ES-I3 (cell line): Measurements from ENCODE around the gene ARHGAP23.

Experiments used
- H3K36me3 ChIP-seq: 2 replicates; pipeline ENCODE4 v1.6.1; 2013; ENCODE audit warnings: mild to moderate bottlenecking, low read length, control low read depth, moderate library complexity; ENCODE audit not compliant: insufficient read depth
- H3K4me1 ChIP-seq: 2 replicates; pipeline ENCODE4 v1.6.1; 2013; ENCODE audit warnings: mild to moderate bottlenecking, control low read depth, low read length; ENCODE audit not compliant: insufficient read depth
- H3K9ac ChIP-seq: 2 replicates; pipeline ENCODE4 v1.6.1; 2013; ENCODE audit warnings: low read depth, mild to moderate bottlenecking, low read length, moderate library complexity
- H3K9me3 ChIP-seq: 2 replicates; pipeline ENCODE4 v1.6.1; 2013; ENCODE audit warnings: mild to moderate bottlenecking, low read length, moderate library complexity; ENCODE audit not compliant: control insufficient read depth, insufficient read depth

ARHGAP23 gene

DNA sequence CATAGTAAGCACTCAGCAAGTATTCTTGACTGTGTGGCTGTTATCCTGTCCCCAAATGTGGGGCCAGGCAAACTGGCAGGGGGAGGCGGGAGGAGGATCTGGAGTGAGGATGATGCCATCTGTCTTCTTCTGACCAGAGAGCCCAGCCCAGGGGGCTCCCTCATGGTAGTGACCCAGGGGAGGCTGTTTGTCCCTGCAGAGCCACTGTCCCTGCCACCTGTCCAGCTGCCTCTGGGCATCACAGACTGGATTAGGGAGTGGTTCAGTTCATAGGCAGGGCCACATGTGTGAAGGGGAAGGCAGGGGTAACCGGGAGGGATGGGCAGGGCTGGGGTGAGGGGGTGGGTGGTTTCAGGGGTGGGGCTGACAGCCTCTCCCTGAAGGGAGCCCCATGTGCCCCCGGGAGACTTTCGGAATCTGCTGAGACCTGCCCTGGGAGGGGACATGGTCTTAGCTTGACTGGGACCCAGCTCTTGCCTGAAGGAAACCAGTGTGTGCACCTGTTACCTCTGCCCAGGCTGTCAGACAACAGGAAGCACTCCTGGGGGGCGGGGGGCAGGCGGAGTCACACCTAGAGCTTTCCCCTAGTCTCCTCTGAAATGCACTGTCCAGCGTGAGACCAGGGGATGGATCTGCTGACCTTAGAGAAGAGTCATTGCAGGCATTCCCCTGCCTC is 15.2 kb downstream of the ARHGAP23 start:
- Histone ChIP-seq H3K36me3 (no peaks in the 10 kb centered on the region), H3K9me3 (no peaks in the 10 kb centered on the region), H3K4me1 (peaks cover 41% of the 10 kb centered on the region), H3K9ac (no peak overlapping the region)

DNA sequence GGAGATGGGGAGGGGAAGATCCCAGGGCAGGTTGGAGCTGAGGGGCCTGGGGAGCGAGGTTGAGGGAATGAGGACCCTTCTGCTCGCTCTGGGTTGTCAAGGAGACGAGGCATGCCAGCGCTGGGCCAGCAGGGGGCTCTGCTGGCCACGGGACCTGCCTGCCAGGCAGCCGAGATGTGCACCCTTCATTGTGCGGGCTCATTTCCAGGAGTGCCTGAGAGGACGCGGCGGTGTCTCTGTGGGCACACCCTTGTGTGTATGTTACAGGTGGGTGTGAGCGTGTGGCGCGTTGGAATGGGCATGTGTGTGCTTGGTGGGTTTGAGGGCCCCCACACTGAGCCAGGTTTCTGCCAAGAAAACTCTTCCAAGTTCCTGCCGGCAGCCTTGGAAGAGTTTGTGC is 15.9 kb downstream of the ARHGAP23 start:
- no peaks in the 10 kb centered on the region for H3K36me3 ChIP-seq
- no peaks in the 10 kb centered on the region for H3K9me3 ChIP-seq
- H3K9ac ChIP-seq: no peak overlapping the region
- peaks cover 41% of the 10 kb centered on the region for H3K4me1 ChIP-seq

DNA sequence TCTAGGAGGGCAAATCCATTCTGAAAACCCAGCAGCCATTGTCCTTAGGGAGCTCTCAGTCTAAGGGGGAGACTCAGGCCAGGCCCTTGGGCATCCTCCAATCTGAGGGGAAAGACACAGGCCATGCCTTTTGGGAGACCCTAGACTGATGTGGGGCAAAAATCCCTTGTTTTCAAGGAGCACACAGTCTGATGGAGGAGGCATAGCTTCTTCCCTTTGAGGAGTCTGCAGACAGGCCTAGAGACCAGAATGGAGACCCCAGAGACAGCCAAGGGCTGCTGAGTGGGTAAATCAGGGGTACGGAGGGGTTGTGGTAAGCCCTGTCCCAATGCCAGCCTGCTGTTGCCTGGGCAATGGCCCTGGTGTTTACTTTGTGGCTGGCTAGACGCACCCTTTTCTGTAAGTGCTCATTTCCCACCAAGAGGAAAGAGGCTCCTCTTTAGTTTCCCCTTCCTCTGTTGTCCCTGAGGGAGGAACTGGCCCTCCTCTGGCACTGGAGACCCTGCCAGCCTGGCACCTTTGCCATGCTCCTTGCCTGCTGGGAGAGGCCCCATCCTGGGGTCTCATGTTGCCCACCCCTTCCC is 19.3 kb downstream of the ARHGAP23 start:
- no peaks in the 10 kb centered on the region for H3K36me3 ChIP-seq
- no peak overlapping the region for H3K9ac ChIP-seq
- H3K9me3 ChIP-seq: no peaks in the 10 kb centered on the region
- H3K4me1 ChIP-seq: peaks cover 39% of the 10 kb centered on the region

DNA sequence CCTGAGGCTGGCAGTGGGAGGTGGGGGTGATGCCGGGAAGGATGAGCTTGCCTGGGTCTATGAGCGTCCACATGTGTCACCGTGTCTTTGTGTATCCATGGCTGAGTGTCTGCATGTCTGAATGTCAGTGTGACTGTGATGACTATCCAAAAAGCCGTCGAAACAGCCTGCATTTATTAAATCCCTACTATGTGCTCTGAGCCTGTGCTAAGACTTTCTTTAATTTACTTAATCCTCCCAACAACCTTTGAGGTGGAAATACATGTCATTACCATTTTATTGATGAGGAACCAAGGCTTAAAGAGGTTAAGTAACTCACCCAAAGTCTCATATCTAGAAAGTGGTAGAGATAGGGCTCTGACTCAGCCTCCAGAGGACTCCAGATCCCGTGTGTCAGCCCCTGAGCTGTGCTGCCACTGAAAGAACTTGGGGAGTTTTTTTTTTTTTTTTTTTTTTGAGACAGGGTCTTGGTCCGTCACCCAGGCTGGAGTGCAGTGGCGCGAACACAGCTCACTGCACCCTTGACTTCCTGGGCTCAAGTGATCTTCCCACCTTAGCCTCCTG is 20.0 kb downstream of the ARHGAP23 start:
- Histone ChIP-seq H3K9ac (no peak overlapping the region), H3K36me3 (no peaks in the 10 kb centered on the region), H3K4me1 (peaks cover 45% of the 10 kb centered on the region), H3K9me3 (no peaks in the 10 kb centered on the region)

DNA sequence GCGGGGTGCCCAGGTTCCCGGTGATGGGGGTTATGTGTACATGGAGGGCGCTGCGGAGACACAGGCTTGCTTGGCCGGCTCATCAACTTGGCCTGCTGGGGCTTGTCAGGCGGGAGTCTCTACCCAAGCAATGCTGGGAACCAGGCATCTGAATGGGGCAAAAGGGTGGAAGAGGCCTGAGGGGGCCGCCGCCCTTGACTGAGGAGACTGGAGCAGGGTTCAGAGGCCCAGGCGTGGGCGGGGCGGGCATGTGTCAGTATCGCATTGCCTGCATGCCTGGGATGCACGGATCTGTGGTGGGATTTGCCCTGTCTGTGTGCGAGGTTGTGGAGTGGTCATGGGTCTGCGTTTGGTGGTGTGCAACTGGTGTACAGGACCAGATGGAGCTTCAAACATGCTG is 21.1 kb downstream of the ARHGAP23 start:
- Histone ChIP-seq H3K9ac (no peak overlapping the region; the same call in 1 of the 2 replicates), H3K36me3 (no peaks in the 10 kb centered on the region), H3K4me1 (peaks cover 40% of the 10 kb centered on the region), H3K9me3 (no peaks in the 10 kb centered on the region)

DNA sequence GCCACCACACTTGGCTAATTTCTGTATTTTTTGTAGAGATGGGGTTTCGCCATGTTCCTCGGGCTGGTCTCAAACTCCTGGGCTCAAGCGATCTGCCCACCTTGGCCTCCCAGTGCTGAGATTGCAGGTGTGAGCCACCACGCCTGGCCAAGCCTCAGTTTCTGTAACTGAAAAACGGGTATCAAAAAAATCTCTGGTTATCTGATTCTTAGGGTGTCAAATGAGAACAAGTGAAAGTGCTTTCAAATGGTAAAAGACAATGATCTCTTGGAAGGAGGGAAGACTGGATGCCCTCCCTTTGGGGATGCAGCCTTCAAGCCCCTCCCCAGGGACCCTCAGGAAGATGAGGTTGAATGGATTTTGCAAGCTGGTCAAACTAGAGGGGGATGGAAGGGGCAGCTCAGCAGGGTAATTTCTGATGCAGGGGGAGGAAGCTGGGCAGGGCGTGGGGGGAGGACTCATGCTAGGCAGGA is 22.3 kb downstream of the ARHGAP23 start:
- peaks cover 48% of the 10 kb centered on the region for H3K4me1 ChIP-seq
- H3K9ac ChIP-seq: peak overlapping the region; percentile 51; the same call in 1 of the 2 replicates

DNA sequence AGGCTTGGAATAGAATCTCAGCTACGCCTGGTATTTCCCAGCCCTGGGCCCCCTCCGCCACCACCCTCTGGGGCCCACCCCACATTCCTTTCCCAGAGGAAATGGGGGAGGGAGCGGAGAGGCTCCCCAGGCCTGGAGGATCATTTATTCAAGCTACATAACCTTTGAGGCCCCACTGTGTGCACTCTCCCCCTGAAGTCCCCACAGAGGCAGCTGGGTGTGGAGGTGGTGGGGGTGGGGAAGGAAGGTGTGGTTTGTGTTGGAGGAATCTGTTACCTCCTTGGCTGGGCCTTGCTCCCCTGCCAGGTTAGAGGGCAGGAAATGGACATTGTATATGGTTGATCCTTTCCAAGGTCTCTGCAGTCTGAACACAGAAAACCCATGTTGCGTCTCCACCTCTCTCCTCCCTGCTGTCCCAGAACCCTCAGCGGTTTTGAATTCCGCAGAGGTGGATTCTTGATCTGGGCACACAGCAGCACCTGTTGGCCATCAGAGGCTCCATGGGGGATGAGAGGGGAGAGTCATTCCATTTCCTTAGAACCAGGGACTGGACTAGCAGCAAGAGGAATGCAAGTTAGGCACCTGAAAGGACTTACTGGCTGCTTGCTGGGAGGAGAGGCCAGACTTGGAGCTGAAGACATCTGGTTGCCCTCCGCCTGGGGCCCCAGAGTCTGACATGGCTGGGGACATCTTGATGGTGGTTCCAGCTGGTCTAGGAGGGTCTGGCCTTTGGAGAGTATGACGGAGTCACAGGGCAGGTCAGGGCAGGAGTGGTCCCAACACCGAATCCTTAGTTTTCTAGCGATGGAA is 23.0 kb downstream of the ARHGAP23 start:
- H3K9ac ChIP-seq: peak overlapping the region; percentile 51
- no peaks in the 10 kb centered on the region for H3K9me3 ChIP-seq
- peaks cover 54% of the 10 kb centered on the region for H3K4me1 ChIP-seq
- H3K36me3 ChIP-seq: no peaks in the 10 kb centered on the region

More for the DNA sequence above, 22.3 kb downstream of the ARHGAP23 start:
- H3K9me3 ChIP-seq: no peaks in the 10 kb centered on the region
- no peaks in the 10 kb centered on the region for H3K36me3 ChIP-seq

DNA sequence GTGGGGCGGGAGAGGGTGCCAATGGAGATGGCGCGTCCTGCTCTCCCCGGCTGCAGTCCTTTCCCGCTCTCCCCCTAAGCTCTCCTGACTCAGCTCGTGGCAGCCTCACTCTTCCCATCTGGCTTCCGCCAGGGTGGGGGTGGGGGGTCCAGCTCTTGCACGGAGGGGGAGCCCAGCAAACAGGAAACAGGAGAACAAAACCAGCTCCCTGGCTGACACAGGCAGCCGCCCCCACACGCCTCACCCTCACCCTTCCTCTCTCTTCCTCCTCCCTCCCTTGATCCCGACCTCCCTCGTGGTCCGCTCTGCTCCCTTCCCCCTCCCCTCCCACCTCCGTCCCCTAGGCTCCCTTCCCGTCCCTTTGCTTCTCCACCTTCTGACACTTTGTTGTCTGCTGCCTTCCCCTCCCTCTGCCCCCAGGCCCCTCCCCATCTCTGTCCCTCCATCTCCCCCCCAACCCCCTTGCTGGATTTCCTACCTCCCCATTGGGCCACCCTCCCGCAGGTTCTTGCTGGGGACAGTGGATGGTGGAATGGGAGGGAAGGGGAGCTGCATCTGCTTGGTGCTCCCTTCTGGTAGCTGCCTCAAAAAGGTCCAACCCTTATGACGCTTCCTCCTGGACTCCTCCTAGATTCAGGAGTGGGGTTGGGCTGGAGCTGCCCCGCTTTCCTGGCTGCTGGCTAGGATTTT is 23.7 kb downstream of the ARHGAP23 start:
- no peaks in the 10 kb centered on the region for H3K9me3 ChIP-seq
- H3K4me1 ChIP-seq: peaks cover 59% of the 10 kb centered on the region
- peak overlapping the region; percentile 63 for H3K9ac ChIP-seq
- H3K36me3 ChIP-seq: no peaks in the 10 kb centered on the region

DNA sequence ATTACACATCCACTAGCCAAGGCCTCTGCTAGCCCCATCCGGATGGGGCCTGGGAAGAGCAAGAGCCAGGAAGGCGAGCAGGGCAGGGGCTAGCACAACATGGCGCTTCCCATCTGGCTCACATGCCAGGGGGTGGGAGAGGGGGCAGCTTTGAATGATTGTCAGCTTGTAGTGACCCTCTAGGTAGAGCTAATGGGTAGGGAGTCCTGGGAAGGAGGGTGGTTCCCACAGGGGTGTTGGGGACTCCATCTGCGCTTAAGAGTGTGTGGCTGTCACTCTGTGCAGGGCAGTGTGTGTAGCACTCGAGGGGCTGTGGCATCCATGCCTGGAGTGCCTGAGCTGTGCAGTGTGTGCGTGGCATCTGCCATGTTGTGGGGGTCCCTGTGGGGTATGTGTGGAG is 24.5 kb downstream of the ARHGAP23 start:
- Histone ChIP-seq H3K4me1 (peaks cover 55% of the 10 kb centered on the region), H3K9me3 (no peaks in the 10 kb centered on the region), H3K9ac (peak overlapping the region; percentile 63), H3K36me3 (no peaks in the 10 kb centered on the region)

DNA sequence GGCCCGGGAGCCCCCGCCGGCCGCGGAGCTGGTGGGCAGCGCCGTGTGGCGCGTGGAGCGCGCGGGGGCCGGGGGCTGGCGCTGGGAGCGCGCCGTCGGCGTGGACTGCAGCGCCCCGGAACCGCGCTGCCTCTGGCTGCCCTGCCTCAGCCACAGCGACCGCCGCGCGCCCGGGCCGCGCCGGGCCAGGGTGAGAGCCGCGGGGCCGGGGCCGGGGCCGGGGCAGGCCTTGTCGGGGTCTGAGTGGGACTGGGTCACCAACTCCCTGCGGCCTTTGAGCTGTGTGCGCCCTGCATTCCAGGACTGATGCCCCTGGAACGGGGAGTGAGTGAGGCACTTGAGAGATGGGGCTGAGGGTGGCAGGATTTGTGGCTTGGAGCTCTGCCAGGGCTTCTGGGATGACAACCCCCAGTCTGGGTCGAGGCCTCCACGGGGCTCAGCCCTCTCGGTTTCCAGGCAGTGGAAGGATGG is 25.7 kb downstream of the ARHGAP23 start:
- peak overlapping the region; percentile 63 for H3K9ac ChIP-seq
- H3K4me1 ChIP-seq: peaks cover 47% of the 10 kb centered on the region
- H3K9me3 ChIP-seq: no peaks in the 10 kb centered on the region
- H3K36me3 ChIP-seq: 0 out of 2 replicates have a peak, but pooled peaks cover 5% of the 10 kb centered on the region

DNA sequence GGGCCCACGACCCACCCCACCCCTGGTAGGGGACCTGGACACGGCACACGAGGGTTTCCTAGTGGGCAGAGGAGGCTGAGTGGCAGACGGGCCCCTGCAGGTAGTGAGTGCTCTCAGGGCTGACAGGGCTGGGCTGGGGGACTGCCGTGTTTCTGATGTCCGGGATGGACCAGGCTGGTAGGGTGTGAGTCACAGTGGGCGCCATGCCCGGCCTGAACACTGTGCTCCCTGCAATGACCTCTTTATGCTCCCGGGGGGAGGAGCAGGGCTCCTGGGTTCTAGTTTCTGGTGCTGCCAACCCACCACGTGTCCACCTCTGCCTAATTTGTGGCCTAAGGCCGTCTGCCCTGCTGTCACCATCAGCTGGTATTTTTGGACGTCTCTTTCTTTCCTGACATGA is 26.3 kb downstream of the ARHGAP23 start:
- Histone ChIP-seq H3K36me3 (peaks cover 9% of the 10 kb centered on the region; the same call in 1 of the 2 replicates), H3K9me3 (no peaks in the 10 kb centered on the region), H3K9ac (peak overlapping the region; percentile 63), H3K4me1 (peaks cover 42% of the 10 kb centered on the region)

DNA sequence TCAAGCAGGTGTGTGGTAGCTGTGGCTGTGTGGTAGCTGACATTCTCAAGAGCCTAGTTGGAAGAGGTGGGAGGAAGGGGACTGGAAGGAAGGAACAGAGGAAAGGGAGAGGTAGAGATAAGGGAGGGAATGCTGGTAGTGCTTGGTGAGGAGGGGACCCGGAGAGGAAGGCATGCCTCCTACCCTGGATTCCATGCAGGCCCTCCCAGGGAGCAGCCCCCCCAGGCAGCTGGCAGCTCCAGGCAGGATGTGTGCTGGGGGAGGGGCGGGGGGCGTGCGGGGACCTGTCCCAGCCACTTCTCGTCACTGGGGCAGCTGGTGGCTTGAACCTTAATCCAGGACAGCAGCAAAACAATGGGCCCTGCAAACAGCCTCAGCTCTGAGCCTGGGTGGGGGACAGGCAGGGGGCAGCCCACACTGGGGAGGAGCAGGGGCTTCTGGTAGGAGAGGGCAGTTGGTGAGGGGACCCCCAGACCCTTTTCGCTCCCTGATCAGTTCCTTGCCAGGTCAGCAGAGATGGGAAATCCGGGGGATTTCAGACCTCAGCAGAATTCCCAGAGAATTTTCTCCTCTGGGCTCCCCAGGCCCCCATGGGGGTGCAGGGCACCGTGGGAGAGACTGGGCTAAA is 27.1 kb downstream of the ARHGAP23 start:
- peaks cover 14% of the 10 kb centered on the region for H3K36me3 ChIP-seq
- peak overlapping the region; percentile 63; the same call in 1 of the 2 replicates for H3K9ac ChIP-seq
- H3K9me3 ChIP-seq: no peaks in the 10 kb centered on the region
- H3K4me1 ChIP-seq: peaks cover 33% of the 10 kb centered on the region

DNA sequence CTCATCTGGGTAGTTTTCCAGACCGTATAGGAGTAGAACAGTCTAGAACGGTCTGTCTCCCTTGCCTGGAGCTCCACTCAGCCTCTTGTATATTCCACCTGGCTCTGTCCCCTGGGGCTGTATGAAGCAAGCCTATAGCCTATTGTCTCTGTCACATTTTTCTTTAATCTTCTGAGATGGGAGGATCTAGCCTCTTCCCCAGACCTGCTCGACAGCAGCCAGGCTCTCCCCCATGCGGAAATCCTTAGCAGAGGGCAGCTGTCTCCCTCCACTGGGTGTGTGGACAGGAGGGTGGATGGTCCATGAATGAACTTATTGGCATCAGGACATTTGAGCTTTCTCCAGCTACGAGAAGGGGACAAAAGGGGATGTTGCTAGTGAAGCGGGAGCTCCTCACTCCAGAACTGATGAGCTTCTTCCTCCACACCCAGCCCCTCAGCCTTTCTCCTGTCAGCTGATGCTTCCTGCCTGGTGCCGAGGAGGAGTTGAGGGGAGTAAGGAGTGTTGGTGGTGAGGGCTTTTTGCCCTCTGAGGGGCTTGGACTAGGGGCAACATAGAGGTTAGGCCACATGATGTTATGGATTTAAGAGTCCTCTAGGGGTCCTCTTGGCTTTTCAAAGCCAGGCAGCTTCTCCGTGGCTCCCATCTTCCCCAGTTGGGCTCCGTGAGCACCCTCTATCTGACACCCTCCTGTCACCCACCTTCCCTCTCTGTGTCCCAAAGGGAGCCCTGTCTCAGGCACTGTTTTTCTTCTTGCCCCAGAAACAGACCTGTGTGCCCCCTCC is 28.0 kb downstream of the ARHGAP23 start:
- Histone ChIP-seq H3K9ac (no peak overlapping the region), H3K4me1 (peaks cover 32% of the 10 kb centered on the region), H3K9me3 (no peaks in the 10 kb centered on the region), H3K36me3 (peaks cover 14% of the 10 kb centered on the region)
